Endometrium (tissue), 2 donors: ENCODE measurements around the gene CHD6.

Source experiments
- FAIRE-seq: peaks from 2 replicates; lab custom pipeline; 2012; peaks lifted over from hg19 to GRCh38; lab: Jason Lieb, UNC
- donor health status: control.
- donor health status: control.

The CHD6 gene

GRCh38 chr20:41621421-41621820 lies 3.2 kb upstream of the CHD6 start:
- no peak for FAIRE-seq

- FAIRE-seq, result no peak
These were observed 1.4 kb upstream of the CHD6 start for GRCh38 chr20:41619360-41620100.

- no peak for FAIRE-seq
These were observed 682 bp upstream of the CHD6 start for GRCh38 chr20:41618807-41619311.

- no peak for FAIRE-seq
These were observed 897 bp downstream of the CHD6 start for GRCh38 chr20:41617059-41617901.

- no peak for FAIRE-seq
These were observed 1.9 kb downstream of the CHD6 start for GRCh38 chr20:41616228-41616627.

GRCh38 chr20:41615676-41616075 lies 2.5 kb downstream of the CHD6 start:
- no peak for FAIRE-seq

- FAIRE-seq, result no peak
These were observed 3.1 kb downstream of the CHD6 start for GRCh38 chr20:41615110-41615509.

GRCh38 chr20:41613321-41613720 lies 4.9 kb downstream of the CHD6 start:
- no peak for FAIRE-seq

GRCh38 chr20:41609474-41609873 lies 8.7 kb downstream of the CHD6 start:
- FAIRE-seq, result no peak

GRCh38 chr20:41608606-41609005 lies 9.6 kb downstream of the CHD6 start:
- no peak for FAIRE-seq

GRCh38 chr20:41607791-41608190 lies 10.4 kb downstream of the CHD6 start:
- FAIRE-seq, result no peak

- no peak for FAIRE-seq
These were observed 14.2 kb downstream of the CHD6 start for GRCh38 chr20:41604002-41604401.

- FAIRE-seq, result no peak
These were observed 16.4 kb downstream of the CHD6 start for GRCh38 chr20:41601742-41602141.

- no peak for FAIRE-seq
These were observed 17.1 kb downstream of the CHD6 start for GRCh38 chr20:41600926-41601631.

GRCh38 chr20:41599699-41600104 lies 18.5 kb downstream of the CHD6 start:
- no peak for FAIRE-seq

- FAIRE-seq, result no peak
These were observed 19.5 kb downstream of the CHD6 start for GRCh38 chr20:41598719-41599118.

GRCh38 chr20:41594514-41595322 lies 23.5 kb downstream of the CHD6 start:
- no peak for FAIRE-seq

- no peak for FAIRE-seq
These were observed 25.5 kb downstream of the CHD6 start for GRCh38 chr20:41592516-41593216.

GRCh38 chr20:41587956-41588355 lies 30.2 kb downstream of the CHD6 start:
- no peak for FAIRE-seq

GRCh38 chr20:41587523-41587922 lies 30.7 kb downstream of the CHD6 start:
- no peak for FAIRE-seq

GRCh38 chr20:41586772-41587171 lies 31.4 kb downstream of the CHD6 start:
- no peak for FAIRE-seq
